GM12872 (cell line): Measurements from ENCODE around the gene VENTX.

Source experiments
- TF ChIP-seq, protein P1 (sequence below): IDR thresholded peaks from 3 replicates; pipeline ENCODE4 v1.5.1; 2011; ENCODE audit warnings: low read depth, mild to moderate bottlenecking, low read length, moderate library complexity; ENCODE audit not compliant: insufficient read depth

Gene VENTX

DNA sequence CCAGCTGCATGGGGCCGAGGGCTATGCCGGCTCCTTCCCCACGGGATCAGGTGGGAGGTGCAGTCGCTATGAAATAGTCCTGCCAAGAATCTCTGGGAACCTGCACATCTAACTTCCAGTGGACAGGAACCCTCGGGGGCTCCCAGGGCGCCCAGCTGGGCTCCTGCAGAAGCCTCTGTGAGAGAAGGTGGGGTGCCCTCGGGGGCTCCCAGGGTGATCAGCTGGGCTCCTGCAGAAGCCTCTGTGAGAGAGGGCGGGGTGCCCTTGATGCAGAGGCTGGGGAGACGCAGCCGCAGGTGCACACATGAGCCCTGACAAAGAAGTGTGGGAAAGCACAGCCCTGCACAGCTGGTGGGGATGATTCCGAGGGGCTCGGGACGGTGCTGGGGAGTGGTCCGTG lies 5.9 kb downstream of the VENTX start:
- TF ChIP-seq, protein P1, sequence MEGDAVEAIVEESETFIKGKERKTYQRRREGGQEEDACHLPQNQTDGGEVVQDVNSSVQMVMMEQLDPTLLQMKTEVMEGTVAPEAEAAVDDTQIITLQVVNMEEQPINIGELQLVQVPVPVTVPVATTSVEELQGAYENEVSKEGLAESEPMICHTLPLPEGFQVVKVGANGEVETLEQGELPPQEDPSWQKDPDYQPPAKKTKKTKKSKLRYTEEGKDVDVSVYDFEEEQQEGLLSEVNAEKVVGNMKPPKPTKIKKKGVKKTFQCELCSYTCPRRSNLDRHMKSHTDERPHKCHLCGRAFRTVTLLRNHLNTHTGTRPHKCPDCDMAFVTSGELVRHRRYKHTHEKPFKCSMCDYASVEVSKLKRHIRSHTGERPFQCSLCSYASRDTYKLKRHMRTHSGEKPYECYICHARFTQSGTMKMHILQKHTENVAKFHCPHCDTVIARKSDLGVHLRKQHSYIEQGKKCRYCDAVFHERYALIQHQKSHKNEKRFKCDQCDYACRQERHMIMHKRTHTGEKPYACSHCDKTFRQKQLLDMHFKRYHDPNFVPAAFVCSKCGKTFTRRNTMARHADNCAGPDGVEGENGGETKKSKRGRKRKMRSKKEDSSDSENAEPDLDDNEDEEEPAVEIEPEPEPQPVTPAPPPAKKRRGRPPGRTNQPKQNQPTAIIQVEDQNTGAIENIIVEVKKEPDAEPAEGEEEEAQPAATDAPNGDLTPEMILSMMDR: no peak

DNA sequence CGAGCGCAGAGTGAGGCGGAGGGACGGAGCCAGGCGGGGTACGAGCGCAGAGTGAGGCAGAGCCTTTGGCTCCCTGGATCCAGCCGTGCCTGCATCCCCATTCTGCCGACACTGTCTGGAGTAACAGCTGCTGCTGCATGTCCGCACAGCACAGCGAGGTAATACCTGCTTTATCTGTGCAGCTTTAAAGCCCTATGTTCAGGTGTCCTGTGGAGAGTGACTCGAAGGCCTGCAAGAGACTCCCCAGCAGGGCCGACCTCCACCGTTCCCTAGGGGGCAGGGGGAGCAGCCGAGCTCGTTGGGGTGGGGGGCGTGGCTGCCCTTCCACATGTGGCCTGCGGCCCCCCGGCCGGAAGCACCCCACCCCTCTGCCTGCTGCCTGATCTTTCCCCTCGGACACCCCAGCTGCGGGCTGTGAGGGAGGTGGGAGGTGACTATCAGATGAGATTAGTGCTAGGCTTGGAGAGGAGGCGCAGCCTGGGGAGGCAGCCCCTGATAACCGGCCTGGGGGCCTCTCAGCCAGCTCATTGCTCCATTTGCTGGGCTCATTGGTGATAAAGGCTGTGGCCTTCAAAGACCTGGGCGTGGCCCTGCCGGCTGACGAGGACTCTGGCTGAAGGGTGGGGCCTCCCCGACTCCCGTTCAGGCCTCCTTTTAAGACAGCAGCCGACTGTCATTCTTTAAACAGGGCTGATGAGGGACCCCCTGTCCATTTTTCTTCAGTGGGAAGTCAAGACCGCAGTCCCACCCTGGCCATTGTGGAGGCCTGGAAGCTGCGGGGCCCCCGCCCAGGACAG lies 8.0 kb downstream of the VENTX start:
- TF ChIP-seq, protein P1: no peak

GRCh38 chr10:133246236-133246626 lies 8.6 kb downstream of the VENTX start:
- TF ChIP-seq, protein P1: no peak

GRCh38 chr10:133247681-133248333 lies 10.2 kb downstream of the VENTX start:
- TF ChIP-seq, protein P1: no peak

DNA sequence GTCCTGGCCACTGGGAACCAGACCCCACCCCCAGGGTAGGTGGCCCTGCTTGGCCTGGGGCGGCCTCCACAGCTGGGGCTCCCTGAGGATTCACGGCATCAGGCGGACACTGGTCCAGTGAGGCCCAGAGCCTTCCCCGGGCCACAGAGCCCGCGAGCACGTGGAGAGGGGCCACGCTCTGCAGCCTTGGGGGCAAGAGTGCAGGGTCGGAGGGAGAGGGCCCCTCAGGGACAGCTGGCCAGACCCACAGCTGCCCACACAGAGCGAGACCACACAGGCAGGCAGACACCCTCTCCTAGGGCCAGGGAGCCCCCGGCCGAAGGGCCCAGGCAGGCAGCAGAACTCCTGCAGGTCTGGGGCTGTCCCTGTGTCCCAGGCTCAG lies 10.7 kb downstream of the VENTX start:
- TF ChIP-seq, protein P1: no peak

- TF ChIP-seq, protein P1: peak; percentile 23; the same call in 1 of the 3 replicates
Observed at GRCh38 chr10:133249094-133249780, 11.6 kb downstream of the VENTX start.
